Measurements from ENCODE around the gene HIVEP2.

Gene HIVEP2

DNA sequence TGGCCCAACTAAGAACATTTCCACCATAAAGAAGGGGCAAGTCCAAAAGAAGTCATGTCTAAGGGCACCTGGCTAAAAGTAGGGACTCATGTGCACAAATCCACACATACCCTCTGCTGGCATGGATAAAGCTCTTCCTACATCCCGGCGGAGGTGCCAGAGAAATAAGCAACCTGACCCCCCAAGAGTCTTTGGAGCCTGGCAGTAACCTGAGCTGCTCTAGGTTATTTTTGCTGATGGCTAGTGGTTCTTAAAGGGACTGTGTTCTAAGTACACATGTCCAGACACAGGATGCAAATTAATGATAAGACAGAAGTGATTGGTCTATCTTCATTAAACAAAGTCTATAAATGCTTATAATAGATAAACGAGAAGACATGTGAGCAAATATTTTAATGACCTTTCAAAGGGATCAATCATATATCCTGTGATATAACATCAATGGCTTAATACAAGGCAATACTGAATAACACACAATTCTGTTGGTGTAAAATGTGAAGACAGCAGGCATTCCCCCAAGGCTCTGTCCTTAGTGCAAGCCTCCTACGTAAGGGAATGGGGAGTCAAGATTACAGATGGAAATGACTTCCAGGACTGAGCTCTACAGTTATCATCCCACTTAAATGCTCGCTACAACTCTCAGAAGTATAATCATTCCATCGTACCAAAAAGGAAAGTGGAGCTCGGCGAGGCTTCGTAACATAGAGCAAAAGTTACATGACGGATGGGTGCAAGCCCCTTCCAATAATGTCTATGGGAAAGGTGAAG, 52.5 kb downstream of the HIVEP2 start:
- DNase-seq (ENCODE audit: low spot score) = no peak

- no peak for DNase-seq (ENCODE audit: low spot score)
Observed at GRCh38 chr6:142891454-142891853, 53.5 kb downstream of the HIVEP2 start.

DNA sequence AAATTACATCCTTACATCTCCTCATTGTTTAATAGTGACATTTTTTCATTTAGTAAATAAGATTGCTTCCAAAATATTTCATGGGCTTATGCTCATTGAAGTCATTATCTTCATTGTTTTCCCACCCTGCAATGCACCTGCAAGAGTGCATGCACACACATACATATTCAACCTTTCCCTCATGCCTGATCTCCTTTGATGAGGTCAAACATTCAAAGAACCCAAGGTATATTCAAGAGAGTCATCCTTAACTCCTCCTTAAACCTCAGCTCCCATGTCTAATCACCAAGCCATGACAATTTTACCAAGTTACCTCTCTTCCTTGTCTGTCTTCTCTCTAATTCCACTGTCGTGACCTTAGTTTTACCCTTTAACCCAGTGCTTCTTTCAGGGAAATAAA, 56.5 kb downstream of the HIVEP2 start:
- peak; percentile 32 for DNase-seq (ENCODE audit: low spot score)

GRCh38 chr6:142887517-142887916, 57.5 kb downstream of the HIVEP2 start:
- no peak for DNase-seq (ENCODE audit: low spot score)

GRCh38 chr6:142886431-142887170, 58.4 kb downstream of the HIVEP2 start:
- DNase-seq (ENCODE audit: low spot score) = peak; percentile 67

- peak; percentile 100 for DNase-seq (ENCODE audit: low spot score)
Observed at GRCh38 chr6:142885182-142885867, 59.7 kb downstream of the HIVEP2 start.

DNA sequence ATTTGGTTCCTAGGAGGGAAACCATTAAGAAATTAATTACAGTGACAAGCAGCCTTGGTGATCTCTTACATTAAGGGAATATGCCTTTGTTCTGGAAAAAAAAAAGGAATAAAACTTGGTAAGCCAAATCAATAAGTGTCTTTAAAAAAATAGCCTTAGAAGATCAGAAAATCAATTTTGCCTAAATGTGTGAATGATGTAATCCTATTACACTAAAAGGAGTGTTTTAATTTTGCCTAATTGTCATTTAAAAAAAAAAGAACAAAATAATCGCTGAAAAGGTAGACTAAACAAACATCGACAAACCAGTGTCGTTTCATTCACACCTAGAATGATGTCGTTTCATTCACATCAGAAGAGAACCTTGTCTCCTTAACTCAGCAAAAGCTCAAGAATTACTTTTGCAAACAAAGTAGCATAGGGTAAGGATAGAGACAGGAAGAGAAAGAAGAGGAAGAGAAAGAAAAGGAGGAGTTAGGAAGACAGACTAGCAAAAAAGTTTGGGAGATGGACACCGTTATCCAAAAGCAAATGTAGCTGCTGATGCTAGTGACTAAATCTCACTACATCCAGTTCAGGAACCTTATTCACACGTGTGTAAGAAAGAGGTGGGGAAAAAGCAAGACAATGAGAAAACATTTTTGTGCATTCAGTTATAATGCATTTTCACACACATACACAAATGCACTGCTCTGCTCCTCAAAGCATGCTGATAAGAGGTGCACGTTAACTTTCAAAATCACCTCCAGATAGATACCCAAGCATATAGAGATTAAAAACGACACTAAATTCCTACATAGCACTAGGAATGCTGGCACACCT, 60.6 kb downstream of the HIVEP2 start:
- DNase-seq (ENCODE audit: low spot score) = no peak

DNA sequence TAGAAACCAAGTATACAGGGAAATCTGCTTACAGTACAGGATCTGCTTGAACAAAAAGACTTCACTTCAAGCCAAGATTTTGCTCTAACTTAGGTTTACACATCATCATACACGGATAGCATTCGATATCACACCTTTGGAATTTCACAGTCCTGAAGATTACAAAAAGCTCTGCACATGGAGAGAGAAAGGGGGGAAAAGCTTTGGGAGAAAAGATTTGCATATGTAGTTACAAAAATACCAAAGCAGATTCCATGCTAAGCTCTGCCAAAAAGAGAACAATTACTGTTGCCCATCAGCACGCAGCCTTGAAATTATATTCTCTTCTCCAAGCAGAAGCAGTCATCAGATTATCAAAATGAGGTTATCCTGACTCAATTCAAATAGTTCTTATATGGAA, 62.0 kb downstream of the HIVEP2 start:
- DNase-seq (ENCODE audit: low spot score) = peak; percentile 69

- peak; percentile 49 for DNase-seq (ENCODE audit: low spot score)
Observed at GRCh38 chr6:142881761-142882160, 63.2 kb downstream of the HIVEP2 start.

DNA sequence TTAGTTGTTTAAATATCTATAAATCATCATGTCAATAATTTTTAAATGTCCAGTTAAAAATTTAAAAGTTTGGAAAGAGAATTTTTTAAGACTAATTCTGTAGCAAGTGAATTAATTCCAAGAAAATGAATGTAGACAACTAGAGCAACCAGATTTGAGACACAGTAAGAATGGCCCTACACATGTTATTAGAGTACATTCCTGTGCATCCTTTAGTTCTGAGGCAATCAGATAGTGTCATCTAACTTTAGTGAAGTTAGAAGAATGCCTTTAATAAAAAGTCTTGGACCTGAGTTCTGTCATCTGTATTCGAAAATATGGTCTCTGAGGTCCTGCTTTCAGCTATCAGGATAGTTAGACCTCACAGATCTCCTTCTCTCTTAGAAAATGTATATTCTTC, 63.7 kb downstream of the HIVEP2 start:
- no peak for DNase-seq (ENCODE audit: low spot score)

DNA sequence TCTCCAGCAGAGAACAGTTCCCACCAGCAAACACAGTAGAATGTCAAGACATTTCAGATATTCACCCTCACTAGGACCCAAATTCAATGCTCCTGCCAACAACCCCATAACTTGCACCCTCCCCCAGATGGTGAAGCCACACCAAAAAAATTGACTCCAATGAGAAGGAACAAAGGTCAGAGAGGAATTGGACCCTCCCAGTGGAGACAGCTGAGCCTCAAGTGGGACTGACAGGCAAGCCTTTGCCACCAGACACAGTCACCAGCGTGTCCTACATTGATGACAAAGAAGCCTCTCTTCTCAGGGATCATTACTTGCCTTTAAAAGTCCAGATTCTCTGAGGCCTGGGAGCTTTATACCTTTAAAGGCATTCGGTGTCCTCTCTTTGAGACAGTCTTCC, 64.8 kb downstream of the HIVEP2 start:
- DNase-seq (ENCODE audit: low spot score) = no peak

GRCh38 chr6:142879527-142879926, 65.4 kb downstream of the HIVEP2 start:
- no peak for DNase-seq (ENCODE audit: low spot score)

DNA sequence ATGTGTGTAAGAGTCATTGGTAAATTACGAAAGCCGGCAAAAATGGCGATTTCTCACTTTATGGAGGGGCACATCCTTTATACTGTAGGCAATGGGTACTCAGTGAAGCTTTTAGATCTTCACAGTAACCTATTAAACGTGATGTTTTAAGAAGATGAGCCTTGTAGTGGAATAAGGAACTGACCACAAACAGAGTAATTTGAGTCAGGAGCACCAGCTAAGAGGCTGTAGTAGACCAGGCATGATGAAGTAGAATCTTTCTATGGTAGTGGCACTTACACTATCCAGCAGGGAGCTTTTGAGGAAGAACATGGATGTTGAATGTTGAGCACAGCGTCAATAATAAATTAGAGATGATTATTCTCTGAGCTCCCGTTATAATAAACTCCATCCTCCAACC, 65.9 kb downstream of the HIVEP2 start:
- no peak for DNase-seq (ENCODE audit: low spot score)

GRCh38 chr6:142878407-142878806, 66.6 kb downstream of the HIVEP2 start:
- no peak for DNase-seq (ENCODE audit: low spot score)

DNA sequence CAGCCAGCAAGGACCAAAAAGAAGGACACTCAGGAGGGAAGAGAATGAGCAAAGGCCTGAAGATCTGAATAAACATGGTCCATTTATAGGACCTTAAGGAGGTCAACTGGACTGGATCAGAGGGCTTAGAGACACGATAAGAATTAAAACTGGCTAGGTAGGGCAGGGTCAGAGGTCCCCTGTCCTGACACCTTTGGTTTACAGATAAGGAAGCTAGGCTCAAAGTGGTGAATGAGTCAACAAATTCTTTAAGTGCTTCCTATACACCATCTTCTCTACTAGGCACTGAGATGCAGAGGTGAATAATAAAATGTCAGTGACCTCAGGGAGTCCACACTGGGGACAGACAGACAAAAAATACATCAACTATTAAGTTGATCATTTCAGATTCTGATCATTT, 70.3 kb downstream of the HIVEP2 start:
- DNase-seq (ENCODE audit: low spot score) = peak; percentile 76

DNA sequence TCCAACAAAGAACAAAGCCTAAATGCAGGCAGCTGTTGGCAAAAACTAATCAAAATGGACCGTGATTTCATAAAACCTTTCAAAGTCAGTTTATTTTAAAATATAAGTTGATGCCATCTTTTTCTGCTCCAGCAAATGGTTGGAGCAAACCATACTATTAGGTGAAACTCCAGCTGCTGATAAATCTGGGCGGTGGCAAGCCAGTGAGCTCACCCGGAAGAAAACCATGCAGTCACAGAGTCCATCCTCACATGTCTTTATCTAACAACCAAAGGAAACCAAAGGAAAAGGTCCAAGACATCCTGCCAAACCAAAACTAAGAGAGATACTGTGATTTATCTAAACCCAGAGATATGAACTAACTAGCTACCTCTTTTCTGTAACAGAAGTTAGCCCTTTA, 72.6 kb downstream of the HIVEP2 start:
- peak; percentile 84 for DNase-seq (ENCODE audit: low spot score)

DNA sequence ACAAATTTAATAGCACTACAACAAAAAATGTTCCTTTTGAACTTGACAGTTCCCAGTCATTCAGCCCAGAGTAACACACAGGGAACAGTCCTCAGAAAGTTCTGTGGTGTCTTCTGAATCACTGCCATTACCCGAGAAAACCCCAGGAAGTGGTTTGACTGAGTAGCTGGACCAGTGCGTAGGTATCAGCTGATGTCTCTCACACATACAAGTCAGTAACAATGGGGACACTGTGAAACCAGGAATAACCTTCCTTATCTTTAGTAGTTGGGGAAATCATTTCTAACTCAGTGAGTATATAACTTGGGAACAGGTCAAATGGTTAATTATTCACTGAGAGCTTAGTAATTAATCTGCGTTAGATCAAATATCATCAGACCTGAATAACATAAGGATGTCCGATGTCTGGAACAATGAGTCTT, 73.1 kb downstream of the HIVEP2 start:
- DNase-seq (ENCODE audit: low spot score) = peak; percentile 99

DNA sequence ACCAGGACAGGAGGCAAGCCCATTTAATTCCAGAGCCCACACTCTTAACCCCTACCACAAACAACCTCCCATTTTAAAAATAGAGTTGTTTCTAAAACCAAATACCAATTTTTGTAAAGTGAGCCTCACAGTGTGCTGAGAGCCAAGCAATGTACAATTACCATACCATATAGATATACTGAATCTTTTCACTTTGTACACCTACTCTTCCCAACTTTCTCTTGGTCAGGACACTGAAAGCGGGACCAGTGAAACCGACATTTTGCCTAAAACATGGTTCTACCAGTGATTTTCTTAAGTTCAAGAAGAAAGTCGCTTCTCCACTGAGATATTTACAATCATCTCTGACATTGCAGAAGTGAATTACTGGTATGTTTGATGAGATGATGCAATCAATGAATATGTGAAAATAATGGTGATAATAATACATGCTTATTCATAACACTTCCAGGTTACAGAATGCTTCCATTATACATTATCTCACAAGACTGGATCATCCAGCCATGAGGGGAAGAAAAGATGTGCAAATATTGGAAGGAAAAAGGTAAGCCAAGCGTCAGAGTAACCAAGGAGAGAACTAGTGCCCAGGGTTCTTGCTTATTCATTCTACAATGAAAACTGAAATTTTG, 74.1 kb downstream of the HIVEP2 start:
- no peak for DNase-seq (ENCODE audit: low spot score)

DNA sequence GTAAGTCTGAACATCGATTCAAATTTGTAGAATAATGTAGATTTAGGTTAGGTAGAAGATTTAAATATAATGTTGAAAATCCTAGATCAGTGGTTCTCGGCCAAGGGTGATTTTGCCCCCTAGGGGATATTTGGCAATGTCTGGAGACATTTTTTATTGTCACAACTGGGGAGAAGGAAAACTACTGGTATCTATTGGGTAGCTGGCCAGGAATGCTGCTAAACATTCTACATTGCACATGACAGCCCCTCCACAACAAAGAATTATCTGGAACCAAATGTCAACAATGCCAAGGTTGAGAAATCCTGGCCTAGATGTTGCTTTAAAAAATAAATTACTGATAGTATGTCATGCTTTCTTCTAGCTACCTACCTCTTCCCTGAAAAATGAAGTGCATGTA, 76.1 kb downstream of the HIVEP2 start:
- DNase-seq (ENCODE audit: low spot score) = no peak

DNA sequence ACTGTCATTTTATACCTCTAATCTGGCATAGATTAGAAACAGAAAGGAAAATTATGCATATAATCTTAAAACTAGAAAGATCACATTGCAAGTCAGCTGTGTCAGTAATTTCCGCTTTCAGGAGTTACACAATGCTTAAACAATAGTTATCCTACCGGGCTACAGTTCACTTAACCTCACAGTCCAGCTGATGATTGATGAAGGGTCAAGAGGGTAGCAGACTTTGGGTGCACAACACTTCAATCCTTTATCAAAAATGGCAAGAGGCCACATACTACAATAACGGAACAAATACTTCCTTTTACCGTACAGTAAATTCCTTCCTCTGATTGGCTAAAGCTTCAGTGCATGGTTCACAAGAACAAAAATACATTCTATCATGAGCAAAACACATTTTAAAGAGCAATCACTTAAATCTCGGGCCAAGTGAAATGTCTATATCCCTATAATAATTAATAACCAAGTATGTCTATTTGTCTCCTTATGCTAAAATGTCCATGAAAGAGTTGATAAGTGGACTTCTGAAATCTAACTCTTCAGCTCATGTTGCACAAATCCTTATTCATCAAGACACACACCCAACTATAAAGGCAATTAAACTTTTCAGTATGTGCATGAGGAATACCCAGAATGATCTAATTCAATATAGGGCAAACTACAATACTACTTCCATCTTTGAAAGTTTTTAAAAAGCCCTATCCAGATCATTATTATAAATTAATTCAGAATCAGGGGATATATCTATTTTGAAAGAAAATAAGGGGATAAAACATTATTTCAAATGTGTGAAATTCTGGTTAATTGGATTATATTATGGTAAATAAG, 76.8 kb downstream of the HIVEP2 start:
- peak; percentile 67 for DNase-seq (ENCODE audit: low spot score)

GRCh38 chr6:142867355-142867801, 77.6 kb downstream of the HIVEP2 start:
- no peak for DNase-seq (ENCODE audit: low spot score)
